ENCODE data around the gene CCDC87. TPM values are rescaled to one million over a fixed set of nuclear protein-coding genes. Genes with fewer than 3 reads are reported as not detected.

The CCDC87 gene
- total and polyA plus RNA-seq, 2 experiments from 2014 or later: 0.39 to 1.2 TPM

GRCh38 chr11:66580803-66581202 is 12.1 kb downstream of the CCDC87 start:
- no peaks in the 10 kb centered on the region; the same call in 1 of the 2 replicates for H3K36me3 ChIP-seq (ENCODE audit: insufficient read depth)
- no peaks in the 10 kb centered on the region for H3K79me2 ChIP-seq (replicated peaks; ENCODE audit: insufficient read depth)
- H3K4me2 ChIP-seq: no peak overlapping the region
- H3F3A ChIP-seq (replicated peaks; ENCODE audit: low read depth): 0 out of 2 replicates have a peak, but pooled peaks cover 6% of the 10 kb centered on the region
- H3K4me3 ChIP-seq: no peak overlapping the region
- Mint-ChIP-seq H3K27ac (no peak overlapping the region), H3K4me1 (no peaks in the 10 kb centered on the region; the same call in 2 of the 3 replicates), H3K27me3 (ENCODE audit: insufficient read depth, low read depth, poor library complexity) (peaks cover 10% of the 10 kb centered on the region), H3K36me3 (ENCODE audit: low read depth) (peaks cover 15% of the 10 kb centered on the region), H3K9me3 (peaks cover 43% of the 10 kb centered on the region), H3K4me3 (no peak overlapping the region)
- H3K4me1 ChIP-seq (ENCODE audit: insufficient read depth): no peaks in the 10 kb centered on the region
- no peaks in the 10 kb centered on the region for H3K27me3 ChIP-seq (ENCODE audit: insufficient read depth)
- H3K27ac ChIP-seq (ENCODE audit: low read depth): no peak overlapping the region
- no peak for DNase-seq (ENCODE audit: low spot score)
- no peak for ATAC-seq
- TF ChIP-seq STAT1 (IDR thresholded peaks at IDR 0.05; ENCODE audit: unreplicated experiment) (no peak), EZH2 (IDR thresholded peaks at IDR 0.05; ENCODE audit: low read depth, unreplicated experiment) (no peak), ZNF331 (CRISPR knock-in tag; IDR thresholded peaks at IDR 0.05; ENCODE audit: low read depth) (no peak), EZH2phosphoT487 (IDR thresholded peaks at IDR 0.05; ENCODE audit: unreplicated experiment) (no peak), ZNF462 (CRISPR knock-in tag; IDR thresholded peaks at IDR 0.05) (no peak), ZNF114 (CRISPR knock-in tag; IDR thresholded peaks at IDR 0.05) (no peak), CREB1 (CRISPR knock-in tag; IDR thresholded peaks at IDR 0.05; ENCODE audit: low read depth) (no peak), JUNB (IDR thresholded peaks at IDR 0.05; ENCODE audit: unreplicated experiment) (no peak), POLR2AphosphoS5 (IDR thresholded peaks at IDR 0.05; ENCODE audit: low read depth) (no peak), NANOG (IDR thresholded peaks at IDR 0.05; ENCODE audit: borderline replicate concordance) (no peak)
- TF ChIP-seq, protein P1, sequence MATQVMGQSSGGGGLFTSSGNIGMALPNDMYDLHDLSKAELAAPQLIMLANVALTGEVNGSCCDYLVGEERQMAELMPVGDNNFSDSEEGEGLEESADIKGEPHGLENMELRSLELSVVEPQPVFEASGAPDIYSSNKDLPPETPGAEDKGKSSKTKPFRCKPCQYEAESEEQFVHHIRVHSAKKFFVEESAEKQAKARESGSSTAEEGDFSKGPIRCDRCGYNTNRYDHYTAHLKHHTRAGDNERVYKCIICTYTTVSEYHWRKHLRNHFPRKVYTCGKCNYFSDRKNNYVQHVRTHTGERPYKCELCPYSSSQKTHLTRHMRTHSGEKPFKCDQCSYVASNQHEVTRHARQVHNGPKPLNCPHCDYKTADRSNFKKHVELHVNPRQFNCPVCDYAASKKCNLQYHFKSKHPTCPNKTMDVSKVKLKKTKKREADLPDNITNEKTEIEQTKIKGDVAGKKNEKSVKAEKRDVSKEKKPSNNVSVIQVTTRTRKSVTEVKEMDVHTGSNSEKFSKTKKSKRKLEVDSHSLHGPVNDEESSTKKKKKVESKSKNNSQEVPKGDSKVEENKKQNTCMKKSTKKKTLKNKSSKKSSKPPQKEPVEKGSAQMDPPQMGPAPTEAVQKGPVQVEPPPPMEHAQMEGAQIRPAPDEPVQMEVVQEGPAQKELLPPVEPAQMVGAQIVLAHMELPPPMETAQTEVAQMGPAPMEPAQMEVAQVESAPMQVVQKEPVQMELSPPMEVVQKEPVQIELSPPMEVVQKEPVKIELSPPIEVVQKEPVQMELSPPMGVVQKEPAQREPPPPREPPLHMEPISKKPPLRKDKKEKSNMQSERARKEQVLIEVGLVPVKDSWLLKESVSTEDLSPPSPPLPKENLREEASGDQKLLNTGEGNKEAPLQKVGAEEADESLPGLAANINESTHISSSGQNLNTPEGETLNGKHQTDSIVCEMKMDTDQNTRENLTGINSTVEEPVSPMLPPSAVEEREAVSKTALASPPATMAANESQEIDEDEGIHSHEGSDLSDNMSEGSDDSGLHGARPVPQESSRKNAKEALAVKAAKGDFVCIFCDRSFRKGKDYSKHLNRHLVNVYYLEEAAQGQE (IDR thresholded peaks at IDR 0.05; ENCODE audit: unreplicated experiment): no peak
- TF ChIP-seq, protein P2, sequence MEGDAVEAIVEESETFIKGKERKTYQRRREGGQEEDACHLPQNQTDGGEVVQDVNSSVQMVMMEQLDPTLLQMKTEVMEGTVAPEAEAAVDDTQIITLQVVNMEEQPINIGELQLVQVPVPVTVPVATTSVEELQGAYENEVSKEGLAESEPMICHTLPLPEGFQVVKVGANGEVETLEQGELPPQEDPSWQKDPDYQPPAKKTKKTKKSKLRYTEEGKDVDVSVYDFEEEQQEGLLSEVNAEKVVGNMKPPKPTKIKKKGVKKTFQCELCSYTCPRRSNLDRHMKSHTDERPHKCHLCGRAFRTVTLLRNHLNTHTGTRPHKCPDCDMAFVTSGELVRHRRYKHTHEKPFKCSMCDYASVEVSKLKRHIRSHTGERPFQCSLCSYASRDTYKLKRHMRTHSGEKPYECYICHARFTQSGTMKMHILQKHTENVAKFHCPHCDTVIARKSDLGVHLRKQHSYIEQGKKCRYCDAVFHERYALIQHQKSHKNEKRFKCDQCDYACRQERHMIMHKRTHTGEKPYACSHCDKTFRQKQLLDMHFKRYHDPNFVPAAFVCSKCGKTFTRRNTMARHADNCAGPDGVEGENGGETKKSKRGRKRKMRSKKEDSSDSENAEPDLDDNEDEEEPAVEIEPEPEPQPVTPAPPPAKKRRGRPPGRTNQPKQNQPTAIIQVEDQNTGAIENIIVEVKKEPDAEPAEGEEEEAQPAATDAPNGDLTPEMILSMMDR (conservative IDR thresholded peaks at IDR 0.05; ENCODE audit: low read depth in 2 of 2): no peak
- no peaks in the 10 kb centered on the region for H3K9me2 ChIP-seq (ENCODE audit: insufficient read depth)
- H2AFZ ChIP-seq: no peak overlapping the region
- H4K20me1 ChIP-seq (replicated peaks; ENCODE audit: insufficient read depth): no peaks in the 10 kb centered on the region
